OCI-LY3 (cell line): Measurements from ENCODE around the gene KCNA4.

ENCODE experiments used
- CTCF ChIP-seq: fragments of 200-600, 300-600 bp; sonication (generic); IDR thresholded peaks from 2 replicates; pipeline ENCODE4 v1.5.1; 2014; ENCODE audit warnings: antibody characterized with exemption, low read length, low read depth
- EZH2phosphoT487 ChIP-seq: fragments of 200-600 bp; shearing (Covaris generic); IDR thresholded peaks from 2 replicates; pipeline ENCODE4 v1.6.1; 2018; ENCODE audit warnings: antibody characterized with exemption, mixed run types, low read depth

DNA sequence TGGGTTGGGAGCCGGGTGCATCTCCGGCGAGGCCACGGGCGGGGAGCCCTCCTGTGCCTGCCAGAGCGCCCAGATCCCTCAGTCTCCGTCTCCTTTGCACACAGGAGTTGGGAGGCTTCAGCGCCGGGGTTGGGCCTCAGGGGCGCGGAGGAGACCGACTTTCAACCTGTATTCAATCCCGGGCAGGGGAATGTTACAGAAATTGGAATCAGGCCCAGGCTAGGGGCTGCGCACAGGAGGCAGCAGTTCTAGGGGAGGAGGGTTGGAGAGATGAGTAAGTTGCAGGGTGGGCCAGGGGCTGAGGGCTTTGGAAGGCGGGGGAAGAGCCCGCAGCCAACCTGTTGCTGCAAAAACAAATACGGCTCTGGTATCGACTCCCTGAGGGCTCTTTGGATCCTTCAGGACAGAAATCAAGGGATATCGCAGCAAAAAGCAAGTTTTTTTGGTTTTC, 640 bp upstream of the KCNA4 start:
- TF ChIP-seq CTCF = no peak
- TF ChIP-seq EZH2phosphoT487 = no peak
